AG04450 (cell line): Measurements from ENCODE around the gene DUSP18. TPM values are rescaled to one million over a fixed set of nuclear protein-coding genes. Genes with fewer than 3 reads are reported as not detected.
"Not testable (repeated sequence)": the region's sequence is repeated elsewhere in the genome, so short reads cannot be mapped to it uniquely, and the experiment has no call there.

Experiments used
- CTCF ChIA-PET: fragments of 300-600, 350-600 bp; formaldehyde crosslinking; extraction: SDS; loops from one replicate; lab custom pipeline; 2022; ENCODE audit warnings: antibody characterized with exemption, inconsistent platforms; lab: Charles Lee
- POLR2A ChIA-PET: fragments of 350-600 bp; formaldehyde crosslinking; extraction: SDS; loops from one replicate; lab custom pipeline; 2021; ENCODE audit warnings: antibody characterized with exemption, inconsistent platforms; lab: Yijun Ruan, JAX
- DNase-seq: peaks from one replicate; pipeline ENCODE4 v3.0.0-alpha.2; 2011; ENCODE audit warnings: low read depth, low spot score
- H3K27ac ChIP-seq: one replicate; pipeline ENCODE4 v1.5.1; 2012; ENCODE audit warnings: low read depth, low read length, control low read depth
- H3K27me3 ChIP-seq: one replicate; pipeline ENCODE4 v1.6.0; 2012; ENCODE audit warnings: low read length; ENCODE audit not compliant: control insufficient read depth, insufficient read depth
- H3K4me3 ChIP-seq: 2 replicates; pipeline ENCODE4 v1.5.1; 2011; ENCODE audit warnings: mild to moderate bottlenecking, low read depth, low read length, control low read depth
- H3K9me3 ChIP-seq: 2 replicates; pipeline ENCODE4 v1.5.1; 2012; ENCODE audit warnings: low read length; ENCODE audit not compliant: control insufficient read depth, insufficient read depth
- polyA plus RNA-seq: library from polyadenylated mRNA; depleted of rRNA; stranded (reverse); fragments of >200 nt; gene quantifications from 2 replicates; pipeline ENCODE4 v1.2.3, GENCODE V29; 2011
- TF ChIP-seq, protein P1 (sequence below): IDR thresholded peaks from 2 replicates; pipeline ENCODE4 v1.5.1; 2011; ENCODE audit warnings: low read depth, low read length, control low read depth, inconsistent platforms

Gene DUSP18
- polyA plus RNA-seq, 1 experiment: 13.8 TPM

DNA sequence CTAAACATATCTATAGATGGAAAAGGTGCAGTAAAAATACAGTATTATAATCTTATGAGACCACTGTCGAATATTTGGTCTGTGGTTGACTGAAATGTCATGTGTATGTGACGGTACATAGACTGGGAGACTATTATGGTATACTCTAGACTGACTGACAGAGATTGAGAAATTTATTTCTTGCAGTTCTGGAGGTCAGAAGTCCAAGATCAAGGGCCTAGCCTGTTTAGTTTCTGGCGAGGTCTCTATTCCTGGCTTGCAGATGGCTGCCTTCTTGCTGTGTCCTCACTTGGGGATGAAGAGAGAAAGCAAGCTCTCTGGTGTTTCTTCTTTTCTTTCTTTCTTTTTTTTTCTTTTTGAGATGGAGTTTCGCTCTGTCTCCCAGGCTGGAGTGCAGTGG lies 19.7 kb upstream of the DUSP18 start:
- no peak for DNase-seq
- Histone ChIP-seq H3K4me3 (no peak overlapping the region), H3K27ac (no peak overlapping the region), H3K9me3 (no peaks in the 10 kb centered on the region), H3K27me3 (no peaks in the 10 kb centered on the region)
- ChIA-PET CTCF (no interaction called here), POLR2A (no interaction called here)
- TF ChIP-seq, protein P1, sequence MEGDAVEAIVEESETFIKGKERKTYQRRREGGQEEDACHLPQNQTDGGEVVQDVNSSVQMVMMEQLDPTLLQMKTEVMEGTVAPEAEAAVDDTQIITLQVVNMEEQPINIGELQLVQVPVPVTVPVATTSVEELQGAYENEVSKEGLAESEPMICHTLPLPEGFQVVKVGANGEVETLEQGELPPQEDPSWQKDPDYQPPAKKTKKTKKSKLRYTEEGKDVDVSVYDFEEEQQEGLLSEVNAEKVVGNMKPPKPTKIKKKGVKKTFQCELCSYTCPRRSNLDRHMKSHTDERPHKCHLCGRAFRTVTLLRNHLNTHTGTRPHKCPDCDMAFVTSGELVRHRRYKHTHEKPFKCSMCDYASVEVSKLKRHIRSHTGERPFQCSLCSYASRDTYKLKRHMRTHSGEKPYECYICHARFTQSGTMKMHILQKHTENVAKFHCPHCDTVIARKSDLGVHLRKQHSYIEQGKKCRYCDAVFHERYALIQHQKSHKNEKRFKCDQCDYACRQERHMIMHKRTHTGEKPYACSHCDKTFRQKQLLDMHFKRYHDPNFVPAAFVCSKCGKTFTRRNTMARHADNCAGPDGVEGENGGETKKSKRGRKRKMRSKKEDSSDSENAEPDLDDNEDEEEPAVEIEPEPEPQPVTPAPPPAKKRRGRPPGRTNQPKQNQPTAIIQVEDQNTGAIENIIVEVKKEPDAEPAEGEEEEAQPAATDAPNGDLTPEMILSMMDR: no peak

DNA sequence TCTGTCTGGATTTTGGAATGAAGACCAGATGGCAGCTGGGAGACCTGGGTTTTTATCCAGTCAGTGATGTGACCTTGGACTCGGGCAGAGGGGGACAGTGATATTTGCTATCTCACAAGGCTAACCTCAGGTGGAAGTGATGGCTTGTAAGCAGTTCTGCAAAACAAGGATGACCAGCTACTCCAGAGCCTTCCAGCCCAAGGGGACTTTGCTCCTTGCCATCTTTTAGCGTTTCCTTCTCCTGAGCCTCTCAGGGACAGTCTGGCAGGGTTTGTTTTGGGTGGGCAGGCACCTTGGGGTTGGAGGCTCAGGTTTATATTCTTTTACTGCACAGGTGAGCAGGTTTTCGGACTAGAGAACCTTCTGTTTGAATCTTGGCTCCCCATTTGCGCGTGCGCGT lies 17.5 kb upstream of the DUSP18 start:
- Histone ChIP-seq H3K27me3 (no peaks in the 10 kb centered on the region), H3K27ac (no peak overlapping the region), H3K4me3 (no peak overlapping the region), H3K9me3 (no peaks in the 10 kb centered on the region)
- no peak for DNase-seq
- ChIA-PET CTCF (interaction anchor here (0.6 to 1.0 kb wide), 2 partner anchors 17 to 50 kb away, joined by 3 to 4 read pairs; no protein-coding TSS in a partner anchor), POLR2A (no interaction called here)
- TF ChIP-seq, protein P1: no peak

DNA sequence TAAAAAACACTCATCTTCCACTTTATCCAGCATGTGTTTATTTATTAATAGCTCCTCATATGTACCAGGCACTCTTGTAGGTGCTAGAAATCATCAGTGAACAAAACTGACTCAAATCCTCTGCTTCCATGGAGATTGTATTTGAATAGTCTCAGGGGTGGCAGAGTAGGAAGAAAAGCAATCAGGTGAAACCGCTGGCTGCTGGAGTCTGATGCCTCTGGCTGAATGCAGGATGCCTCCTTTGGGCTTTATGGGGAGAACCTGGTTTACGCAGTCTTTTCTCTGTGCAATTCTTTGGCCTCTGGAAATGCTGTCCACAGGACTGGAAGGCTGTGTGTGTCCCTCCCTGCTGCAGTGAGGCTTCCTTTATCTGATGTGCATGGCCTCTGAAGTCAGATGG lies 14.2 kb upstream of the DUSP18 start:
- POLR2A ChIA-PET: no interaction called here
- TF ChIP-seq, protein P1: no peak
- no peak overlapping the region for H3K4me3 ChIP-seq
- peaks cover 5% of the 10 kb centered on the region for H3K27me3 ChIP-seq
- no peaks in the 10 kb centered on the region for H3K9me3 ChIP-seq
- DNase-seq: no peak
- CTCF ChIA-PET: interaction anchor here (1.0 to 1.1 kb wide), 3 partner anchors 44 to 73 kb away, joined by 3 to 10 read pairs (median 3); no protein-coding TSS in a partner anchor
- H3K27ac ChIP-seq: no peak overlapping the region

GRCh38 chr22:30680991-30681770 lies 13.5 kb upstream of the DUSP18 start:
- POLR2A ChIA-PET: no interaction called here
- H3K9me3 ChIP-seq: no peaks in the 10 kb centered on the region
- TF ChIP-seq, protein P1: no peak
- no peak overlapping the region for H3K27ac ChIP-seq
- no peak overlapping the region for H3K4me3 ChIP-seq
- peaks cover 5% of the 10 kb centered on the region for H3K27me3 ChIP-seq
- DNase-seq: no peak
- CTCF ChIA-PET: interaction anchor here (1.0 kb wide), 1 partner anchor 46 kb away, joined by 3 read pairs; no protein-coding TSS in a partner anchor

DNA sequence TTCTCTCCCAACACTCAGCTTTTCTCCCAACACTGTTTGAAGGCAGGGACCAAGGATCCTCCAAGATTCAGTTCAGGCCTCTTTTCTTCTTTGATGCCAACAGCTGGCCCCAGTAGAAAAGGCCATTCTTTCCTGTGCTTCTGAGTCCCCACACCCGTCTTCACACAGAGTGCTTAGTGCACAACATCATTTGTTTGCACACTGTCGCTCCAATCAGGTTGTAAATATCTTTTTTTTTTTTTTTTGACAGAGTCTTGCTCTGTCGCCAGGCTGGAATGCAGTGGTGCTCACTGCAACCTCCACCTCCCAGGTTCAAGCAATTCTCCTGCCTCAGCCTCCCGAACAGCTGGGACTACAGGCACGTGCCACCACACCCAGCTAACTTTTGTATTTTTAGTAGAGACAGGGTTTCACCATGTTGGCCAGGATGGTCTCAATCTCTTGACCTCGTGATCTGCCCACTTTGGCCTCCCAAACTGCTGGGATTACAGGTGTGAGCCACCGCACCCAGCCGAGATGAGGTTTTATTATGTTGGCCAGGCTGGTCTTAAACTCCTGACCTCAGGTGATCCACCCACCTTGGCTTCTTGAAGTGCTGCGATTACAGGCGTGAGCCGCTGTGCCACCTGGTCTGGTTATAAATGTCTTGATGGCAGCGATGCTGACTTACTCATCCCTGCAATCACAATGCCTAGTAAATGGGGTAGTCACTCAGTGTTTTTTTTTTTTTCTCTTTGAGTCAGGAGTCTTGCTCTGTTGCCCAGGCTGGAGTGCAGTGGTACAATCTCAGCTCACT lies 12.4 kb upstream of the DUSP18 start:
- DNase-seq, H3K27ac ChIP-seq, CTCF ChIA-PET, H3K9me3 ChIP-seq, POLR2A ChIA-PET, H3K4me3 ChIP-seq, H3K27me3 ChIP-seq: not testable (repeated sequence)

DNA sequence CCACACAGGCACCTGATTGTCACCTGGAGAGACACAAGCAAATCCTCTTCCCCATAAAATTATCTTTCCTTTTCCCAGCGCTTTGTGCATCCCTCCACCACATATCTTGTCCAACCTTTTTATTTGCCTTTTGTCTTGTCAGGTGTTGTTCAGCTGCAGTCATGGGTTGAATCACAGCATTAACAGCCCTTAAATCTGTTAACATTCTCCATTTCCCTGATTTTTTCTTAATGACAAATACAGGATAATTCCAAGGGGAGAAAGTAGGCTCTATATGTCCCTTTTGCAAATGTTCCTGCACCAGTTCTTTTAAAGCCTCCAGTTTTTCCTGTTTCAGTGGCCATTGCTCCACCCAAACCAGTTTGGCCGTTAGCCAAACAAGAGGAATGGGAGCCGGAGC lies 8.9 kb upstream of the DUSP18 start:
- H3K9me3 ChIP-seq, DNase-seq, POLR2A ChIA-PET, H3K27ac ChIP-seq, CTCF ChIA-PET, H3K27me3 ChIP-seq, H3K4me3 ChIP-seq: not testable (repeated sequence)
